Gastrocnemius medialis (tissue), 4 donors: ENCODE data around the gene CIDEC. TPM values are rescaled to one million over a fixed set of nuclear protein-coding genes. Genes with fewer than 3 reads are reported as not detected.

Experiments used
- ATAC-seq, 2 donors: fragments of 150-250 bp; one replicate each; pipeline ENCODE4 v1.9.1; 2016
- DNase-seq, 2 donors: peaks; one replicate each; pipeline ENCODE4 v3.0.0-alpha.2; 2019
- H3K27ac ChIP-seq, 4 donors: fragments of 200-600 bp; sonication (generic); 1 replicate in 1 of 4; 2 replicates in 3 of 4; pipeline ENCODE4 v1.5.1; 2016 to 2018; ENCODE audit warnings: mild to moderate bottlenecking in 2 of 4, moderate library complexity in 1 of 4
- H3K27me3 ChIP-seq, 3 donors: fragments of 200-600 bp; sonication (generic) in 2 of 3; 1 replicate in 1 of 3; 2 replicates in 2 of 3; pipeline versions ENCODE4 v1.5.1 to v1.6.0; 2016 to 2019; ENCODE audit warnings: mild to moderate bottlenecking in 1 of 3, moderate library complexity in 1 of 3
- H3K36me3 ChIP-seq, 2 donors: fragments of 200-600 bp; sonication (generic) in 1 of 2; one replicate each; pipeline ENCODE4 v1.5.1; 2017 to 2018
- H3K4me1 ChIP-seq, 2 donors: fragments of 200-600 bp; sonication (generic) in 1 of 2; one replicate each; pipeline ENCODE4 v1.5.1; 2016 to 2017; ENCODE audit warnings: mild to moderate bottlenecking in 2 of 2
- H3K4me3 ChIP-seq, 4 donors: fragments of 200-600 bp; sonication (generic) in 3 of 4; 1 replicate in 1 of 4; 2 replicates in 3 of 4; pipeline ENCODE4 v1.5.1; 2016 to 2019; ENCODE audit warnings: mild to moderate bottlenecking in 2 of 4
- H3K9me3 ChIP-seq, 3 donors: fragments of 200-600 bp; sonication (generic) in 2 of 3; 1 replicate in 1 of 3; 2 replicates in 2 of 3; pipeline ENCODE4 v1.5.1; 2016 to 2019
- CTCF ChIP-seq, 5 experiments: fragments of 450-650 bp in 3 of 5; fragments of 200-600 bp in 2 of 5; sonication (generic) in 2 of 5; IDR thresholded peaks in 4 of 5; conservative IDR thresholded peaks in 1 of 5; 1 replicate in 4 of 5; 2 replicates in 1 of 5; pipeline ENCODE4 v1.5.1; 2016 to 2019; ENCODE audit warnings: antibody characterized with exemption in 5 of 5, mild to moderate bottlenecking in 3 of 5, moderate library complexity in 3 of 5
- POLR2A ChIP-seq, 2 donors: fragments of 450-650 bp; IDR thresholded peaks; one replicate each; pipeline ENCODE4 v1.6.1; 2017; ENCODE audit warnings: antibody characterized with exemption in 2 of 2, mild to moderate bottlenecking in 2 of 2, moderate library complexity in 2 of 2
- in situ Hi-C, 4 donors: fragments of 200-750 bp; cut with MboI; loops; one replicate each; pipeline versions ENCODE4 v1.15.0 to v1.8.0; 2017; ENCODE audit warnings: low sequenced_read_pairs in 4 of 4
- intact Hi-C: fragments of 100-400 bp; cut with DNase I; formaldehyde crosslinking; loops from one replicate; pipeline ENCODE4 v1.15.1; 2023; ENCODE audit warnings: low total_unique reads
- total RNA-seq, 4 donors: library from RNA; depleted of rRNA; stranded (reverse); fragments of >200 nt; gene quantifications; one replicate each; pipeline versions ENCODE4 v1.1.0 to v1.2.3, GENCODE V29; 2016

Gene CIDEC
- total RNA-seq, 4 donors from 2014 or later: 1.4 to 13.4 (median 3.5) TPM

- peaks cover 0 to 13% of the 10 kb centered on the region in 2 donors for H3K36me3 ChIP-seq
- in situ Hi-C loops: no loop called here
- no peak for DNase-seq
- intact Hi-C loops: no loop called here
- no peak for TF ChIP-seq POLR2A (IDR thresholded peaks at IDR 0.05)
- no peak for TF ChIP-seq CTCF (IDR thresholded peaks at IDR 0.05 in 4 of 5, conservative IDR thresholded peaks at IDR 0.05 in 1 of 5)
- no peaks in the 10 kb centered on the region for H3K4me1 ChIP-seq
- no peaks in the 10 kb centered on the region for H3K9me3 ChIP-seq
- no peak overlapping the region for H3K4me3 ChIP-seq
- H3K27ac ChIP-seq: no peak overlapping the region
- no peak for ATAC-seq
- no peaks in the 10 kb centered on the region for H3K27me3 ChIP-seq
Observed at GRCh38 chr3:9825451-9826040, 54.5 kb downstream of the CIDEC start.

DNA sequence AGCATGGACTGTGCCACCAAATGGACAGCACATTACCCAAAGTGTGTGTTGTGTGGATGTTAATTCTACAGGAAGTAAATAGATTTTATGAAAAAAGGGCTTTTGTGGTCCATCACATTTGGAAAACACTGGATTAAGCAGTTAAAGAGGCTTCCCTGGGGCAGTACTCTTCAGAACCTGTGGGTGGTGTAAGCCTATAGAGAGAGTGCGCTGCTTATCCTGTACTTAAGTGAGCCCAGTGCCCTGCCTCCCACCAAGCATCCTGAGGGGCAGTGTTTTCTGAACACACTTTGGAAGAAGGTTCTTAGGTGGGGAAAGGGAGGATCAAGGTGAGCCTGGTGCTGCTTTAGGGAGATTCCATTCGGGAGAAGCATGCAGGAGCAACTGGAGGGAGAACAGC, 59.1 kb downstream of the CIDEC start:
- H3K27ac ChIP-seq: no peak overlapping the region
- no peak overlapping the region for H3K4me3 ChIP-seq
- intact Hi-C loops (no loop called here), in situ Hi-C loops (no loop called here)
- H3K9me3 ChIP-seq: no peaks in the 10 kb centered on the region
- ATAC-seq (no peak), DNase-seq (no peak)
- no peaks in the 10 kb centered on the region for H3K36me3 ChIP-seq
- no peaks in the 10 kb centered on the region for H3K27me3 ChIP-seq
- TF ChIP-seq CTCF (IDR thresholded peaks at IDR 0.05 in 4 of 5, conservative IDR thresholded peaks at IDR 0.05 in 1 of 5) (peak in 1 of 5 experiments; percentile 17), POLR2A (IDR thresholded peaks at IDR 0.05) (no peak)
- peaks cover 0 to 7% of the 10 kb centered on the region in 2 donors for H3K4me1 ChIP-seq

DNA sequence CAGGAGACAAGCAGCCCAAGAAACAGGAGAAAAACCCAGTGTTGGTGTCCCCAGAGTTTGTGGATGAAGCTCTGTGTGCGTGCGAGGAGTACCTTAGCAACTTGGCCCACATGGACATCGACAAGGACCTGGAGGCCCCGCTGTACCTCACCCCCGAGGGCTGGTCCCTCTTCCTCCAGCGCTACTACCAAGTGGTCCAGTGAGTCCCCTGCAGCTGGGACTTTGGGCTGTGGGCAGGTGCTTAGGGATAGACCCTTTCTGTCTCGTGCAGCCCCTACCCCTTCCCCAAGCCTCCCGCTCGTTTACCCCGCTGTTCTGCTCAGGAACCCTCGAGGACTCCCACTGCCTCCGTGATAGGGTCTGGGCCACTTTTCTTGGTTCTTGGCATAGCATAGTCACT, 59.5 kb downstream of the CIDEC start:
- ATAC-seq (no peak), DNase-seq (no peak)
- intact Hi-C loops: no loop called here
- peaks cover 0 to 7% of the 10 kb centered on the region in 2 donors for H3K4me1 ChIP-seq
- in situ Hi-C loops: no loop called here
- H3K36me3 ChIP-seq: no peaks in the 10 kb centered on the region
- no peaks in the 10 kb centered on the region for H3K9me3 ChIP-seq
- no peak overlapping the region for H3K4me3 ChIP-seq
- TF ChIP-seq CTCF (IDR thresholded peaks at IDR 0.05 in 4 of 5, conservative IDR thresholded peaks at IDR 0.05 in 1 of 5) (no peak), POLR2A (IDR thresholded peaks at IDR 0.05) (no peak)
- no peak overlapping the region for H3K27ac ChIP-seq
- H3K27me3 ChIP-seq: no peaks in the 10 kb centered on the region

- DNase-seq (no peak), ATAC-seq (no peak)
- Histone ChIP-seq H3K36me3 (no peaks in the 10 kb centered on the region), H3K4me3 (no peak overlapping the region), H3K4me1 (peaks cover 0 to 7% of the 10 kb centered on the region in 2 donors), H3K27me3 (no peaks in the 10 kb centered on the region), H3K9me3 (no peaks in the 10 kb centered on the region), H3K27ac (no peak overlapping the region)
- TF ChIP-seq CTCF (IDR thresholded peaks at IDR 0.05 in 4 of 5, conservative IDR thresholded peaks at IDR 0.05 in 1 of 5) (no peak), POLR2A (IDR thresholded peaks at IDR 0.05) (no peak)
- intact Hi-C loops: no loop called here
- in situ Hi-C loops: no loop called here
Observed at GRCh38 chr3:9818666-9819335, 61.3 kb downstream of the CIDEC start.
